ENCODE data around the gene CDK2AP2.
"Not testable (repeated sequence)": the region's sequence is repeated elsewhere in the genome, so short reads cannot be mapped to it uniquely, and the experiment has no call there.

CDK2AP2 gene

GRCh38 chr11:67523556-67524479 lies 15.9 kb upstream of the CDK2AP2 start:
- no peak for DNase-seq (ENCODE audit: low read depth)

GRCh38 chr11:67522844-67523555 lies 15.0 kb upstream of the CDK2AP2 start, which contains the start of gene CABP2:
TSS of gene CABP2 (minus strand) at chr11:67523446. CDS start at chr11:67523326, 120 bp downstream.
- DNase-seq (ENCODE audit: low read depth), result no peak

- DNase-seq (ENCODE audit: low read depth), result no peak
These were observed 14.4 kb upstream of the CDK2AP2 start for GRCh38 chr11:67522338-67522737.

GRCh38 chr11:67521924-67522323 lies 14.0 kb upstream of the CDK2AP2 start:
- DNase-seq (ENCODE audit: low read depth), result no peak

- no peak for DNase-seq (ENCODE audit: low read depth)
These were observed 13.2 kb upstream of the CDK2AP2 start for GRCh38 chr11:67520856-67521824.

GRCh38 chr11:67519726-67520125 lies 11.8 kb upstream of the CDK2AP2 start:
- DNase-seq (ENCODE audit: low read depth), result no peak

GRCh38 chr11:67517784-67518552 lies 10.0 kb upstream of the CDK2AP2 start:
- DNase-seq (ENCODE audit: low read depth), result no peak

- no peak for DNase-seq (ENCODE audit: low read depth)
These were observed 8.8 kb upstream of the CDK2AP2 start for GRCh38 chr11:67516806-67517205.

GRCh38 chr11:67514116-67514515 lies 6.2 kb upstream of the CDK2AP2 start:
- DNase-seq (ENCODE audit: low read depth), result no peak

- DNase-seq (ENCODE audit: low read depth), result not testable (repeated sequence)
These were observed 3.6 kb upstream of the CDK2AP2 start for GRCh38 chr11:67511558-67511957.

- no peak for DNase-seq (ENCODE audit: low read depth)
These were observed 2.0 kb upstream of the CDK2AP2 start for GRCh38 chr11:67510023-67510345.

GRCh38 chr11:67508486-67509121 lies 642 bp upstream of the CDK2AP2 start:
- peak; percentile 99 for DNase-seq (ENCODE audit: low read depth)

- no peak for DNase-seq (ENCODE audit: low read depth)
These were observed 609 bp downstream of the CDK2AP2 start for GRCh38 chr11:67507242-67507863.

- DNase-seq (ENCODE audit: low read depth), result no peak
These were observed 1.4 kb downstream of the CDK2AP2 start for GRCh38 chr11:67506426-67507051.

GRCh38 chr11:67505605-67506396 lies 2.2 kb downstream of the CDK2AP2 start:
- peak; percentile 84 for DNase-seq (ENCODE audit: low read depth)

- DNase-seq (ENCODE audit: low read depth), result peak; percentile 62
These were observed 2.9 kb downstream of the CDK2AP2 start, which contains the start of gene PITPNM1 for GRCh38 chr11:67504950-67505581. TSS of gene PITPNM1 (minus strand) at chr11:67505363. CDS start at chr11:67504180, 1,183 bp downstream.

- DNase-seq (ENCODE audit: low read depth), result no peak
These were observed 3.7 kb downstream of the CDK2AP2 start for GRCh38 chr11:67504005-67504949.
